HEK293 (cell line): Measurements from ENCODE around the gene CPNE5.

Experiments used
- HOXA7 ChIP-seq: sonication (generic); formaldehyde crosslinking; IDR thresholded peaks from 2 replicates; pipeline ENCODE4 v1.8.1; 2022; ENCODE audit warnings: missing genetic modification reagents, borderline replicate concordance
- MYNN ChIP-seq: fragments of 450-650 bp; formaldehyde crosslinking; IDR thresholded peaks from 2 replicates; pipeline ENCODE4 v1.5.1; 2016; ENCODE audit warnings: missing biosample characterization, missing genetic modification characterization, borderline replicate concordance
- PRDM1 ChIP-seq: fragments of 450-650 bp; formaldehyde crosslinking; IDR thresholded peaks from 2 replicates; pipeline ENCODE4; 2016; ENCODE audit warnings: missing biosample characterization, missing genetic modification characterization
- ZNF133 ChIP-seq: fragments of 450-650 bp; formaldehyde crosslinking; IDR thresholded peaks from 2 replicates; pipeline ENCODE4 v1.5.1; 2016; ENCODE audit warnings: missing biosample characterization, missing genetic modification characterization
- ZNF239 ChIP-seq: fragments of 450-650 bp; formaldehyde crosslinking; IDR thresholded peaks from 2 replicates; pipeline ENCODE4 v1.5.1; 2016; ENCODE audit warnings: missing biosample characterization, missing genetic modification characterization
- ZNF510 ChIP-seq: fragments of 450-650 bp; formaldehyde crosslinking; IDR thresholded peaks from 2 replicates; pipeline ENCODE4 v1.5.1; 2018; ENCODE audit warnings: mild to moderate bottlenecking, missing genetic modification characterization, missing biosample characterization; ENCODE audit not compliant: insufficient replicate concordance
- ZNF658 ChIP-seq: fragments of 450-650 bp; formaldehyde crosslinking; IDR thresholded peaks from 2 replicates; pipeline ENCODE4; 2016; ENCODE audit warnings: missing biosample characterization, missing genetic modification characterization
- ZNF660 ChIP-seq: fragments of 450-650 bp; IDR thresholded peaks from 2 replicates; pipeline ENCODE4 v1.5.1; 2018; ENCODE audit warnings: missing biosample characterization, mild to moderate bottlenecking, missing genetic modification characterization
- TF ChIP-seq, protein P1 (sequence below): fragments of 450-650 bp; formaldehyde crosslinking; IDR thresholded peaks from 2 replicates; pipeline ENCODE4 v1.5.1; 2016; ENCODE audit warnings: missing biosample characterization, missing genetic modification characterization
- TF ChIP-seq, protein P2 (sequence below): IDR thresholded peaks from 2 replicates; pipeline ENCODE4 v1.6.1; 2011; ENCODE audit warnings: mild to moderate bottlenecking, low read depth, low read length, borderline replicate concordance
- TF ChIP-seq, protein P3 (sequence below): fragments of 450-650 bp; formaldehyde crosslinking; IDR thresholded peaks from 2 replicates; pipeline ENCODE4 v1.5.1; 2016; ENCODE audit warnings: missing biosample characterization, missing genetic modification characterization

DNA sequence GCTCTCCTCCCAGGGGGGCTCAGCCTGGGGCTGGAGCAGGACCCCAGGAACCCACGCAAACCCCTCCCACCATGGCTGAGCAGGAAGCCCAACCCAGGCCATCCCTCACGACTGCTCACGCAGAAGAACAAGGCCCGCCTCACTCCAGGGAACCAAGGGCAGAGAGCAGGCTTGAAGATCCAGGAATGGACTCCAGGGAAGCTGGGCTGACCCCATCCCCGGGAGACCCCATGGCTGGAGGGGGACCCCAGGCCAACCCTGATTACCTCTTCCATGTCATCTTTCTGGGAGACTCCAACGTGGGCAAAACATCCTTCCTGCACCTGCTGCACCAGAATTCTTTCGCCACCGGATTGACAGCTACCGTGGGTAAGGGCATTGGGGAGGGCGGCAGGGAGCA is 116.9 kb downstream of the CPNE5 start:
- TF ChIP-seq PRDM1 (tag by site-specific recombination) (no peak), MYNN (tag by site-specific recombination) (no peak), HOXA7 (no peak), ZNF658 (tag by site-specific recombination) (no peak), ZNF239 (tag by site-specific recombination) (no peak), ZNF510 (no peak), ZNF660 (tag by site-specific recombination) (no peak), ZNF133 (tag by site-specific recombination) (no peak)
- TF ChIP-seq, protein P1, sequence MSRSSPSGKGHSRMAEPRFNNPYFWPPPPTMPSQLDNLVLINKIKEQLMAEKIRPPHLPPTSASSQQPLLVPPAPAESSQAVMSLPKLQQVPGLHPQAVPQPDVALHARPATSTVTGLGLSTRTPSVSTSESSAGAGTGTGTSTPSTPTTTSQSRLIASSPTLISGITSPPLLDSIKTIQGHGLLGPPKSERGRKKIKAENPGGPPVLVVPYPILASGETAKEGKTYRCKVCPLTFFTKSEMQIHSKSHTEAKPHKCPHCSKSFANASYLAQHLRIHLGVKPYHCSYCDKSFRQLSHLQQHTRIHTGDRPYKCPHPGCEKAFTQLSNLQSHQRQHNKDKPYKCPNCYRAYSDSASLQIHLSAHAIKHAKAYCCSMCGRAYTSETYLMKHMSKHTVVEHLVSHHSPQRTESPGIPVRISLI (tag by site-specific recombination): no peak
- TF ChIP-seq, protein P2, sequence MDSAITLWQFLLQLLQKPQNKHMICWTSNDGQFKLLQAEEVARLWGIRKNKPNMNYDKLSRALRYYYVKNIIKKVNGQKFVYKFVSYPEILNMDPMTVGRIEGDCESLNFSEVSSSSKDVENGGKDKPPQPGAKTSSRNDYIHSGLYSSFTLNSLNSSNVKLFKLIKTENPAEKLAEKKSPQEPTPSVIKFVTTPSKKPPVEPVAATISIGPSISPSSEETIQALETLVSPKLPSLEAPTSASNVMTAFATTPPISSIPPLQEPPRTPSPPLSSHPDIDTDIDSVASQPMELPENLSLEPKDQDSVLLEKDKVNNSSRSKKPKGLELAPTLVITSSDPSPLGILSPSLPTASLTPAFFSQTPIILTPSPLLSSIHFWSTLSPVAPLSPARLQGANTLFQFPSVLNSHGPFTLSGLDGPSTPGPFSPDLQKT: no peak
- TF ChIP-seq, protein P3, sequence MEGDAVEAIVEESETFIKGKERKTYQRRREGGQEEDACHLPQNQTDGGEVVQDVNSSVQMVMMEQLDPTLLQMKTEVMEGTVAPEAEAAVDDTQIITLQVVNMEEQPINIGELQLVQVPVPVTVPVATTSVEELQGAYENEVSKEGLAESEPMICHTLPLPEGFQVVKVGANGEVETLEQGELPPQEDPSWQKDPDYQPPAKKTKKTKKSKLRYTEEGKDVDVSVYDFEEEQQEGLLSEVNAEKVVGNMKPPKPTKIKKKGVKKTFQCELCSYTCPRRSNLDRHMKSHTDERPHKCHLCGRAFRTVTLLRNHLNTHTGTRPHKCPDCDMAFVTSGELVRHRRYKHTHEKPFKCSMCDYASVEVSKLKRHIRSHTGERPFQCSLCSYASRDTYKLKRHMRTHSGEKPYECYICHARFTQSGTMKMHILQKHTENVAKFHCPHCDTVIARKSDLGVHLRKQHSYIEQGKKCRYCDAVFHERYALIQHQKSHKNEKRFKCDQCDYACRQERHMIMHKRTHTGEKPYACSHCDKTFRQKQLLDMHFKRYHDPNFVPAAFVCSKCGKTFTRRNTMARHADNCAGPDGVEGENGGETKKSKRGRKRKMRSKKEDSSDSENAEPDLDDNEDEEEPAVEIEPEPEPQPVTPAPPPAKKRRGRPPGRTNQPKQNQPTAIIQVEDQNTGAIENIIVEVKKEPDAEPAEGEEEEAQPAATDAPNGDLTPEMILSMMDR (tag by site-specific recombination): no peak
